Pancreas (tissue), 10 donors: Measurements from ENCODE around the gene SYCP2. TPM values are rescaled to one million over a fixed set of nuclear protein-coding genes. Genes with fewer than 3 reads are reported as not detected.

ENCODE experiments used
- ATAC-seq, 4 donors: fragments of 200-7000 bp; cut with Tn5 transposase; one replicate each; pipeline versions ENCODE4 v1.8.0 to v1.9.1; 2020; ENCODE audit warnings: mild to moderate bottlenecking in 4 of 4, moderate library complexity in 4 of 4
- DNase-seq, 6 donors: peaks; one replicate each; pipeline ENCODE4 v3.0.0-alpha.2; 2020
- FAIRE-seq: peaks from 2 replicates; lab custom pipeline; 2012; peaks lifted over from hg19 to GRCh38; lab: Jason Lieb, UNC
- H3K27ac ChIP-seq, 4 donors: fragments of 200-600 bp; sonication (generic); 1 replicate in 3 of 4; 2 replicates in 1 of 4; pipeline versions ENCODE4 v1.5.0 to v1.8.0; 2020
- H3K27me3 ChIP-seq, 4 donors: fragments of 200-600 bp; one replicate each; pipeline ENCODE4 v1.8.0; 2021
- H3K36me3 ChIP-seq, 3 donors: fragments of 200-600 bp; sonication (generic) in 1 of 3; one replicate each; pipeline versions ENCODE4 v1.5.0 to v1.8.0; 2020 to 2021
- H3K4me1 ChIP-seq, 3 donors: fragments of 200-600 bp; one replicate each; pipeline ENCODE4 v1.8.0; 2021
- H3K4me3 ChIP-seq, 4 donors: fragments of 200-600 bp; sonication (generic) in 2 of 4; one replicate each; pipeline versions ENCODE4 v1.5.0 to v1.8.0; 2020 to 2021
- H3K9me3 ChIP-seq, 4 donors: fragments of 200-600 bp; one replicate each; pipeline ENCODE4 v1.8.0; 2021
- CTCF ChIP-seq, 4 donors: fragments of 200-600 bp; sonication (generic) in 3 of 4; IDR thresholded peaks; one replicate each; pipeline versions ENCODE4 v1.5.0 to v1.8.0; 2021; ENCODE audit warnings: antibody characterized with exemption in 4 of 4
- WGBS, 2 donors: extraction: QIAGEN DNeasy Blood & Tissue Kit; methylation state at CpG; one replicate each; pipeline ENCODE4 v1.1.7; 2013; 5-methylcytosine and 5-hydroxymethylcytosine counted together
- intact Hi-C, 3 donors: fragments of 100-400 bp; cut with DNase I; formaldehyde crosslinking; loops; one replicate each; pipeline versions ENCODE4 v1.11.1 to v1.14.2; 2022
- polyA plus RNA-seq, 2 donors: library from polyadenylated mRNA; stranded (reverse); fragments of 200-250 nt; gene quantifications; one replicate each; pipeline ENCODE4 v1.2.3, GENCODE V29; 2013
- total RNA-seq, 6 donors: library from RNA; stranded (reverse); fragmentation: NEBNext Ultra II Directional in 4 of 6; extraction: Animal tissue kit (Norgen Biotek cat#: 25700) in 4 of 6; gene quantifications; one replicate each; pipeline versions ENCODE4 v1.2.1 to v1.2.4, GENCODE V29; 2021 to 2023
- donor health status: healthy with polysubstance abuse.
- donor health status: DM: no; HTN: no; CAD: no; lungs with moderate emphysema.
- donor health status: DM: no; HTN: no; CAD: no.
- donor health status: control.
- donor health status: control.
- donor health status: Bipolar disorder and iron deficiency.
- donor health status: DM: yes; HTN: yes; CAD: no.
- donor health status: DM: no; HTN: no; CAD: no.
- donor health status: DM: no; HTN: no; CAD: no.
- donor health status: DM: yes; HTN: yes; CAD: no.

The SYCP2 gene
- total and polyA plus RNA-seq, 8 donors: 1.3 to 4.7 (median 3.2) TPM

DNA sequence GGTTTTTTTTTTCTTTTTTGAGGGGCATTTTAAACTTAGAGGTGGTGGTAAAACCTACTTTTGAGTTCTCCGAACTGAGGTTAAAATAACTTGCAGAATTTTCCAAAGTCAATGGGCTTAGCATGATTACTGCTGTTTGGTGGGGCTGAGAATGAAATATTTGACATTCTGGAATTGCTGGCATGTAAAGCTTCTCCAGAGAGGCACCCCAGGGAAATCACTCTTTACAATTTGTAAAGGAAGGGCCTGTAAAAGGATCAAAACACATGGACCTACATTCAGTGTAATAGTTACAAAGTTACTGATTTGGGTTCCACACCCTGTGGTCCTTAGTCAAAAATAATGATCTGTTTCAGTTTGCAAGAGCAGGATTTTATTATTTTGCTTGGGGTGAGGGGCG, 12.3 kb upstream of the SYCP2 start:
- Histone ChIP-seq H3K9me3 (no peaks in the 10 kb centered on the region), H3K4me1 (peaks cover 6 to 12% (median 10%) of the 10 kb centered on the region in 3 donors), H3K27ac (no peak overlapping the region), H3K27me3 (no peaks in the 10 kb centered on the region), H3K4me3 (no peak overlapping the region), H3K36me3 (peaks cover 0 to 28% (median 0%) of the 10 kb centered on the region in 3 donors)
- ATAC-seq (no peak), FAIRE-seq (no peak), DNase-seq (no peak)
- intact Hi-C loops: no loop called here
- 88 to 97% methylated on average over 2 of the region's 2 CpGs for WGBS, 2 donors
- no peak for TF ChIP-seq CTCF (IDR thresholded peaks at IDR 0.05)

DNA sequence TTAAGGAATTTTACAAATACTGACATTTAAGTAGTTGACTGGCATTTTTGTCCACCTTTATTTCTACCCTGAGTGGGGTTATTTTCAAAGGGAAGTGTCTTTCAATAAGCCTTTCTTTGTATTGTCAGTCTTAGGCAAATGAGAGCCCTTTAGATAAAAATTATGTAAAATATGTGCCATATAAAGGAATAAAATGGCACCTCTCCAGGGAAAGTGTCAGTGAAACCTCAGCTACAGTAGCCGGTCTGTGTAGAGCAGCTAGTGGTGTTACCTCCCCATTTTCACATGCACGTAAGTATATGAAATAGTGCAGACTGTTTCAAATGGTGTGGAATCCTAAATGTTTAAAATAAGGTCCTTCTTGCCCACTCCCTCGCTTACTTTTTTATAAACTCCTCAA, 11.7 kb upstream of the SYCP2 start:
- ATAC-seq (no peak), DNase-seq (no peak), FAIRE-seq (no peak)
- peaks cover 6 to 12% (median 10%) of the 10 kb centered on the region in 3 donors for H3K4me1 ChIP-seq
- no peak for TF ChIP-seq CTCF (IDR thresholded peaks at IDR 0.05)
- H3K9me3 ChIP-seq: no peaks in the 10 kb centered on the region
- H3K36me3 ChIP-seq: peaks cover 0 to 28% (median 0%) of the 10 kb centered on the region in 3 donors
- H3K27me3 ChIP-seq: no peaks in the 10 kb centered on the region
- no peak overlapping the region for H3K4me3 ChIP-seq
- WGBS, 2 donors: 77 to 84% methylated on average over 3 of the region's 3 CpGs
- no peak overlapping the region for H3K27ac ChIP-seq
- intact Hi-C loops: no loop called here

GRCh38 chr20:59944726-59945125, 11.3 kb upstream of the SYCP2 start:
- DNase-seq: no peak
- H3K4me3 ChIP-seq: no peak overlapping the region
- FAIRE-seq: no peak
- no peak overlapping the region for H3K27ac ChIP-seq
- peaks cover 6 to 12% (median 10%) of the 10 kb centered on the region in 3 donors for H3K4me1 ChIP-seq
- H3K27me3 ChIP-seq: no peaks in the 10 kb centered on the region
- ATAC-seq: no peak
- H3K36me3 ChIP-seq: peaks cover 0 to 28% (median 0%) of the 10 kb centered on the region in 3 donors
- intact Hi-C loops: no loop called here
- no peaks in the 10 kb centered on the region for H3K9me3 ChIP-seq
- 94 to 95% methylated on average over 7 of the region's 7 CpGs for WGBS, 2 donors
- TF ChIP-seq CTCF (IDR thresholded peaks at IDR 0.05): no peak

- no peak for TF ChIP-seq CTCF (IDR thresholded peaks at IDR 0.05)
- peaks cover 0 to 28% (median 0%) of the 10 kb centered on the region in 3 donors for H3K36me3 ChIP-seq
- no peak overlapping the region for H3K4me3 ChIP-seq
- intact Hi-C loops: no loop called here
- no peaks in the 10 kb centered on the region for H3K9me3 ChIP-seq
- ATAC-seq (no peak), DNase-seq (no peak), FAIRE-seq (no peak)
- no peaks in the 10 kb centered on the region for H3K27me3 ChIP-seq
- WGBS, 2 donors: 77 to 81% methylated on average over 2 of the region's 2 CpGs
- no peak overlapping the region for H3K27ac ChIP-seq
- H3K4me1 ChIP-seq: peaks cover 15 to 34% (median 20%) of the 10 kb centered on the region in 3 donors
These were observed 8.8 kb upstream of the SYCP2 start for GRCh38 chr20:59942245-59942644.

- ATAC-seq (no peak), DNase-seq (no peak), FAIRE-seq (no peak)
- Histone ChIP-seq H3K9me3 (no peaks in the 10 kb centered on the region), H3K27me3 (no peaks in the 10 kb centered on the region), H3K36me3 (peaks cover 0 to 28% (median 0%) of the 10 kb centered on the region in 3 donors), H3K4me3 (peak overlapping the region; percentile 60 to 78 (median 72)), H3K4me1 (peaks cover 15 to 40% (median 21%) of the 10 kb centered on the region in 3 donors), H3K27ac (peak overlapping the region; percentile 84 to 94 (median 92))
- intact Hi-C loops: no loop called here
- WGBS, 2 donors: 0% methylated on average over 4 of the region's 4 CpGs
- TF ChIP-seq CTCF (IDR thresholded peaks at IDR 0.05): no peak
These were observed 7.5 kb upstream of the SYCP2 start for GRCh38 chr20:59940956-59941294.
